ENCODE measurements around the gene IFITM2. TPM values are rescaled to one million over a fixed set of nuclear protein-coding genes. Genes with fewer than 3 reads are reported as not detected.

IFITM2 gene
- total RNA-seq, 4 donors from 2014 or later: 27.8 to 926 (median 269) TPM

DNA sequence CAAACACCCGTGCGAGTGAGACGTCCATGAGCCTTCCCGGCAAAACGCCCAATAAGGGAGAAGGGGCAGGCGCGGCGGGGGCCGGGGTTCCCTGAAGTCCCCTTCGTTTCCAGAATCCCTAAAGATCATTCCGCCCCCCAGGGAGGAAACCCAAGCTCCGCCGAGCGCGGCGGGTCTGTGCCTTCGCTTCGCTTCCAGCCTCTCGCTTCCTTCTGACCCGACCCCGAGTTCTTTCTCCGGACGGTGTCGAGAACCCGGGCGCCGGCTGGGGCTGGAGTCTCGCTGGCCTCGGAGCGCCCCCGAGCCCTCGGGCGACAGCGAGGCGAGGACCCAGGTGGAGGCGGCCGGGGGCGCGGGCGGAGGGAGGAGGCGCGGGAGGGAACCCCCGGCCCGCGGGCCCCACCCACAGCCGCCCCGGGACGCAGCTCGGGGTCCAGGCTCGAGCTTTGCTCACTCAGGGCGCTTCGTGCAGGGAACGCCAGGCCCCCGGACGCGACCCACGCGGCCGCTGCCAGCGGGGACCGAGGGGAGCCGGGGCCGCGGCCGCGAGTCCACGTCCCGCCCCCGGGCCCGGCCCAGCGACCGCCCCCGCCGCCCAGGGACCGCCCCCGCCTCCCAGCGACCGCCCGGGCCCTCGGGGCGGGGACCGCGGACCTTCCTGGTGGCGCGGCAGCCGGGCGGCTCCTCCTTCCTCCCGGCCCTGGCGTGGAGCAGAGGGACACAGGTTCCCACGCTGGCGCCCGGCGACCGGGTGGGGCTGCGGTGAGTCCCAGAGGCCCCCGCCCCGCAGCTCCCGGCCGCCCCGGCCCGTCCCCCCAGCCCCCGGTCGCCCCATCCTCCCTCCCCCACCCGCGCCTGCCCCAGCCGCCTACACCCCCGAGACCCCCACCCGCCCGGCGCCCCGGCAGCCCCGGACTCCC is 18.9 kb upstream of the IFITM2 start, which contains the start of gene PGGHG:
Gene PGGHG (plus strand): TSS at position 649 of the 920 bp plus-strand sequence. CDS start 691 bp downstream, outside the sequence.
- no peaks in the 10 kb centered on the region for H3K9me3 ChIP-seq
- no peaks in the 10 kb centered on the region for H3K36me3 ChIP-seq
- peaks cover 0 to 6% of the 10 kb centered on the region in 2 donors for H3K4me1 ChIP-seq
- H3K4me3 ChIP-seq: peak within 1 kb of the TSS; percentile 29 to 62
- peak; percentile 9 to 24 for TF ChIP-seq POLR2A (IDR thresholded peaks at IDR 0.05)
- TF ChIP-seq, protein P1, sequence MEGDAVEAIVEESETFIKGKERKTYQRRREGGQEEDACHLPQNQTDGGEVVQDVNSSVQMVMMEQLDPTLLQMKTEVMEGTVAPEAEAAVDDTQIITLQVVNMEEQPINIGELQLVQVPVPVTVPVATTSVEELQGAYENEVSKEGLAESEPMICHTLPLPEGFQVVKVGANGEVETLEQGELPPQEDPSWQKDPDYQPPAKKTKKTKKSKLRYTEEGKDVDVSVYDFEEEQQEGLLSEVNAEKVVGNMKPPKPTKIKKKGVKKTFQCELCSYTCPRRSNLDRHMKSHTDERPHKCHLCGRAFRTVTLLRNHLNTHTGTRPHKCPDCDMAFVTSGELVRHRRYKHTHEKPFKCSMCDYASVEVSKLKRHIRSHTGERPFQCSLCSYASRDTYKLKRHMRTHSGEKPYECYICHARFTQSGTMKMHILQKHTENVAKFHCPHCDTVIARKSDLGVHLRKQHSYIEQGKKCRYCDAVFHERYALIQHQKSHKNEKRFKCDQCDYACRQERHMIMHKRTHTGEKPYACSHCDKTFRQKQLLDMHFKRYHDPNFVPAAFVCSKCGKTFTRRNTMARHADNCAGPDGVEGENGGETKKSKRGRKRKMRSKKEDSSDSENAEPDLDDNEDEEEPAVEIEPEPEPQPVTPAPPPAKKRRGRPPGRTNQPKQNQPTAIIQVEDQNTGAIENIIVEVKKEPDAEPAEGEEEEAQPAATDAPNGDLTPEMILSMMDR (IDR thresholded peaks at IDR 0.05): no peak
- DNase-seq: peak; percentile 51 to 65
- H3K27me3 ChIP-seq: peaks cover 0 to 4% of the 10 kb centered on the region in 2 donors
- intact Hi-C loops (cut with DNase I; ENCODE audit: low total_unique reads): no loop called here
- H3K27ac ChIP-seq: peak within 1 kb of the TSS; percentile 57 to 61

DNA sequence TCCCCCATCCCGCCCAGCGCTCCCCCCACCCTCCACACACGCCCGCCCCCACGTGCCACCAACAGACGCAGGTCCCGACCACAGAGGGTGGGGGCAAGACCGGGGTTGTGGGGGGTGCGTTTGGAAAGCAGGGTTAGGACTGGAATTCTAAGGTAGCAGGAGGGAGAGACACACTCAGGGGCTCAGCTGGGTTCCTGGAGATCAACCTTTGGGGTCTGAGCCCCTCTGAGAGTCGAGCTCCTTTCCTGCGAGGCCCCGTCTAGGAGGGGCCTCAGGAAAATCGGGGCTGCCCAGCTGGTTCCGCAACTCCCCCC is 18.3 kb upstream of the IFITM2 start:
- no peaks in the 10 kb centered on the region for H3K9me3 ChIP-seq
- no peaks in the 10 kb centered on the region for H3K36me3 ChIP-seq
- peak overlapping the region; percentile 29 to 62 for H3K4me3 ChIP-seq
- H3K4me1 ChIP-seq: peaks cover 0 to 6% of the 10 kb centered on the region in 2 donors
- no peak for TF ChIP-seq POLR2A (IDR thresholded peaks at IDR 0.05)
- TF ChIP-seq, protein P1 (IDR thresholded peaks at IDR 0.05): no peak
- peak overlapping the region; percentile 57 to 61 for H3K27ac ChIP-seq
- H3K27me3 ChIP-seq: peaks cover 0 to 4% of the 10 kb centered on the region in 2 donors
- peak; percentile 15 to 18 for DNase-seq
- intact Hi-C loops (cut with DNase I; ENCODE audit: low total_unique reads): no loop called here

DNA sequence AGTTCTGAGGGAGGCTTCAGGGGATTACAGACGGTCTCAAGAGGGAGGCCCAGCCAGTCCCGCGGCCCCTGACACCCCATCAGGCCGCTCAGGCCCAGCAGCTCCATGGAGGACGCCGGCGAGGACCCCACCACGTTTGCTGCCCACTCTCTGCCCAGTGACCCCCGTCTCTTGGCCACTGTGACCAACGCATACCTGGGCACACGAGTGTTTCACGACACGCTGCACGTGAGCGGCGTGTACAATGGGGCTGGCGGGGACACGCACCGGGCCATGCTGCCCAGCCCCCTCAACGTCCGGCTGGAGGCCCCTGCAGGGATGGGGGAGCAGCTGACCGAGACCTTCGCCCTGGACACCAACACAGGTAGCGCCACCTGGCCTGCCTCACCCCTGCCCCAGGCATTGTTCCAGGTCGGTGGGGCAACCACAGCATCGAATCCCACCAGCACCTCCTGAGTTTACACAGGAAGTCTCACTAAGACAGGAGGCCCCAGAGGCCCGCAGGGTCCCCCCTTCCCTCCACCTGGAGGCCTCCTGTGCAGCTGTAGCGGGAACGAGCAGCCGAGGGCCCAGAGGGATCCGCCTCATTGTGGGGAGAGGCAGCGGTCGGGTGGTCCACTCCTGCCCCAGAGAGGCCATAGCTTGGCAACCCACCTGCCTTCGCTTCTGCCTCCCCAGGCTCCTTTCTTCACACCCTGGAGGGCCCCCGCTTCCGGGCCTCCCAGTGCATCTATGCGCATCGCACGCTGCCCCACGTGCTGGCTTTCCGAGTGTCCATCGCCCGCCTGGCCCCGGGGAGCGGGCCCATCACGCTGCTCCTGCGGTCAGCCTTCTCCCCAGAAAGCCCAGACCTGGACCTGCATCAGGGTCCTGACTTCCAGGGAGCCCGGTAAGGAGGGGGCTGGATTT is 17.6 kb upstream of the IFITM2 start:
- no peaks in the 10 kb centered on the region for H3K9me3 ChIP-seq
- peak; percentile 16 for DNase-seq
- peaks cover 0 to 6% of the 10 kb centered on the region in 2 donors for H3K4me1 ChIP-seq
- TF ChIP-seq POLR2A (IDR thresholded peaks at IDR 0.05): no peak
- TF ChIP-seq, protein P1 (IDR thresholded peaks at IDR 0.05): no peak
- intact Hi-C loops (cut with DNase I; ENCODE audit: low total_unique reads): loop anchor here (5.0 kb wide), 1 partner anchor 77 kb away; the partner anchor contains the start of gene B4GALNT4
- H3K27ac ChIP-seq: peak overlapping the region in 1 of 2 donors; percentile 61
- H3K4me3 ChIP-seq: peak overlapping the region in 1 of 2 donors; percentile 29
- H3K27me3 ChIP-seq: no peaks in the 10 kb centered on the region
- H3K36me3 ChIP-seq: no peaks in the 10 kb centered on the region

DNA sequence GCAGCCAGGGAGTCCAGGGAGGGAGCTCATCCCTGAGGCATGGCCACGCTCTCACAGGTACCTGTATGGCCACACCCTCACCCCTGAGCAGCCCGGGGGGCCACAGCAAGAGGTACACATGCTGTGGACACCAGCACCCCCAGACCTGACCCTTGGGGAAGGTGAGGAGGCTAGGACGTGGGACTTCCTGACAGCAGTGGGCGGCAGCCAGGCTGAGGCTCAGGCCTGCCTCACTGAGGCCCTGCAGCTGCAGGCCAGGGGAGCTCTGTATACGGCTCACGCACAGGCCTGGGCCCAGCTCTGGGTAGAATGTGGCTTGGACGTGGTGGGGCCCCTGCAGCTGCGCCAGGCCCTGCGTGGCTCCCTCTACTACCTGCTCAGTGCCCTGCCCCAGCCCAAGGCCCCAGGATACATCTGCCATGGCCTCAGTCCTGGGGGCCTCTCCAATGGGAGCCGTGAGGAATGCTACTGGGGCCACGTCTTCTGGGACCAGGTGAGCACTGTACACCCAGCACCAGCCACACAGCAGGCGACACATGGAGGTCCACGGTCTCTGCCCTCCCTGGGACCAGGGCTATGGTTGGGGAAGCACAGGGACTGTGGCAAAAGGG is 16.9 kb upstream of the IFITM2 start:
- Histone ChIP-seq H3K4me1 (peaks cover 0 to 6% of the 10 kb centered on the region in 2 donors), H3K36me3 (no peaks in the 10 kb centered on the region), H3K9me3 (no peaks in the 10 kb centered on the region), H3K27ac (no peak overlapping the region), H3K4me3 (no peak overlapping the region), H3K27me3 (no peaks in the 10 kb centered on the region)
- peak in 1 of 2 donors; percentile 11 for DNase-seq
- TF ChIP-seq, protein P1 (IDR thresholded peaks at IDR 0.05): no peak
- no peak for TF ChIP-seq POLR2A (IDR thresholded peaks at IDR 0.05)
- intact Hi-C loops (cut with DNase I; ENCODE audit: low total_unique reads): loop anchor here (5.0 kb wide), 1 partner anchor 77 kb away; the partner anchor contains the start of gene B4GALNT4

All from uterus (tissue), 4 donors.